ENCODE results near the gene ZNF841. TPM values are rescaled to one million over a fixed set of nuclear protein-coding genes. Genes with fewer than 3 reads are reported as not detected.

The ZNF841 gene
- total and polyA plus RNA-seq, 9 of the 15 experiments (the other 6 are each of a cell fraction or from before 2014, with no cell fraction given) = 3.1 to 17.1 (median 11.0) TPM

- no peak for TF ChIP-seq RREB1 (CRISPR knock-in tag; IDR thresholded peaks at IDR 0.05)
- no peak for TF ChIP-seq ZNF518B (CRISPR knock-in tag; IDR thresholded peaks at IDR 0.05)
- no peak for TF ChIP-seq HSF4 (CRISPR knock-in tag; IDR thresholded peaks at IDR 0.05; ENCODE audit: borderline replicate concordance)
- peak; percentile 50; the same call in 1 of the 2 replicates for TF ChIP-seq ETV5 (CRISPR knock-in tag; IDR thresholded peaks at IDR 0.05; ENCODE audit: low read depth)
These were observed 46.7 kb downstream of the ZNF841 start, which contains the start of gene ZNF432 (continued) for GRCh38 chr19:52048555-52049501.
